NCI-H82 treated with DMSO at 0.1 percent for 48 hours (cell line): Measurements from ENCODE around the gene CPB1.
A peak's percentile ranks its signal among the peaks of the same experiment; 100 is the strongest.
"Not testable (repeated sequence)": the region's sequence is repeated elsewhere in the genome, so short reads cannot be mapped to it uniquely, and the experiment has no call there.

Source experiments
- DNase-seq: peaks from one replicate; lab custom pipeline; 2025; ENCODE audit not compliant: unreplicated experiment; lab: John Stamatoyannopoulos, UW

The CPB1 gene

GRCh38 chr3:148827585-148827984 is at the start of gene CPB1:
TSS of gene CPB1 (plus strand) at chr3:148827811. CDS start at chr3:148827824, 13 bp downstream.
- no peak for DNase-seq

- no peak for DNase-seq
Measured at GRCh38 chr3:148778926-148779325, 48.7 kb upstream of the CPB1 start.

- DNase-seq: not testable (repeated sequence)
Measured at GRCh38 chr3:148785026-148785425, 42.6 kb upstream of the CPB1 start.

- DNase-seq: not testable (repeated sequence)
Measured at GRCh38 chr3:148786159-148786558, 41.5 kb upstream of the CPB1 start.

GRCh38 chr3:148789146-148789545 is 38.5 kb upstream of the CPB1 start:
- DNase-seq: no peak

GRCh38 chr3:148789906-148790305 is 37.7 kb upstream of the CPB1 start:
- DNase-seq: no peak

- no peak for DNase-seq
Measured at GRCh38 chr3:148790370-148790769, 37.2 kb upstream of the CPB1 start.

GRCh38 chr3:148790851-148791735 is 36.5 kb upstream of the CPB1 start:
- DNase-seq: peak; percentile 38

GRCh38 chr3:148791920-148792319 is 35.7 kb upstream of the CPB1 start:
- DNase-seq: no peak

GRCh38 chr3:148792516-148792915 is 35.1 kb upstream of the CPB1 start:
- DNase-seq: no peak

- no peak for DNase-seq
Measured at GRCh38 chr3:148796799-148797198, 30.8 kb upstream of the CPB1 start.

- no peak for DNase-seq
Measured at GRCh38 chr3:148797795-148798194, 29.8 kb upstream of the CPB1 start.

- DNase-seq: no peak
Measured at GRCh38 chr3:148800414-148800813, 27.2 kb upstream of the CPB1 start.

- no peak for DNase-seq
Measured at GRCh38 chr3:148809835-148810234, 17.8 kb upstream of the CPB1 start.

GRCh38 chr3:148815316-148816110 is 12.1 kb upstream of the CPB1 start:
- DNase-seq: no peak

- DNase-seq: no peak
Measured at GRCh38 chr3:148816427-148816826, 11.2 kb upstream of the CPB1 start.

- DNase-seq: no peak
Measured at GRCh38 chr3:148816981-148817525, 10.6 kb upstream of the CPB1 start.

- no peak for DNase-seq
Measured at GRCh38 chr3:148820361-148821245, 7.0 kb upstream of the CPB1 start.

- DNase-seq: no peak
Measured at GRCh38 chr3:148823026-148823425, 4.6 kb upstream of the CPB1 start.

- no peak for DNase-seq
Measured at GRCh38 chr3:148825476-148825875, 2.1 kb upstream of the CPB1 start.
